ENCODE measurements around the gene HERPUD2.

- TF ChIP-seq CTCF (conservative IDR thresholded peaks at IDR 0.05; ENCODE audit: low read depth, low read length) (no peak), POLR2A (IDR thresholded peaks at IDR 0.05; ENCODE audit: low read depth, low read length) (no peak), CHD1 (IDR thresholded peaks at IDR 0.05; ENCODE audit: low read depth, low read length) (no peak), MXI1 (IDR thresholded peaks at IDR 0.05; ENCODE audit: borderline replicate concordance, low read depth, low read length) (no peak), CEBPB (IDR thresholded peaks at IDR 0.05; ENCODE audit: low read depth, low read length) (no peak), BHLHE40 (IDR thresholded peaks at IDR 0.05; ENCODE audit: low read depth, low read length) (no peak), ELK1 (IDR thresholded peaks at IDR 0.05; ENCODE audit: borderline replicate concordance, low read depth, low read length) (no peak), RAD21 (IDR thresholded peaks at IDR 0.05; ENCODE audit: low read length) (no peak), USF2 (IDR thresholded peaks at IDR 0.05; ENCODE audit: low read depth, low read length) (no peak)
Measured at GRCh38 chr7:35722054-35722849, 27.3 kb upstream of the HERPUD2 start.
